Osteoblast (primary cell): Measurements from ENCODE around the gene DCBLD2. TPM values are rescaled to one million over a fixed set of nuclear protein-coding genes. Genes with fewer than 3 reads are reported as not detected.

Experiments used
- DNase-seq: peaks from one replicate; pipeline ENCODE4 v3.0.0; 2011; ENCODE audit warnings: low spot score, mixed read lengths; ENCODE audit not compliant: insufficient read length; ENCODE audit errors: missing footprints
- H2AFZ ChIP-seq: 2 replicates; pipeline ENCODE4 v1.6.0; 2011; ENCODE audit warnings: mild to moderate bottlenecking, low read length
- H3K27ac ChIP-seq: 2 replicates; pipeline ENCODE4 v1.5.1; 2011; ENCODE audit warnings: mild to moderate bottlenecking, low read depth, low read length, moderate library complexity
- H3K27me3 ChIP-seq: 2 replicates; pipeline ENCODE4 v1.6.0; 2012; ENCODE audit warnings: mild to moderate bottlenecking, control low read depth, inconsistent platforms, low read length, moderate library complexity; ENCODE audit not compliant: insufficient read depth
- H3K36me3 ChIP-seq: 2 replicates; pipeline ENCODE4 v1.5.1; 2011; ENCODE audit warnings: mild to moderate bottlenecking, low read length, control low read depth, moderate library complexity; ENCODE audit not compliant: insufficient read depth
- H3K4me1 ChIP-seq: 2 replicates; pipeline ENCODE4 v1.5.1; 2011; ENCODE audit warnings: mild to moderate bottlenecking, low read length, control low read depth, moderate library complexity; ENCODE audit not compliant: insufficient read depth
- H3K4me2 ChIP-seq: 2 replicates; pipeline ENCODE4 v1.6.0; 2011; ENCODE audit warnings: mild to moderate bottlenecking, low read length; ENCODE audit not compliant: insufficient read depth
- H3K4me3 ChIP-seq: fragments of 200-600 bp; sonication (generic); 3 replicates; pipeline ENCODE4 v1.5.1; 2012; ENCODE audit warnings: mild to moderate bottlenecking, low read length, inconsistent platforms; ENCODE audit not compliant: insufficient read depth
- H3K79me2 ChIP-seq: 2 replicates; pipeline ENCODE4 v1.6.0; 2012; ENCODE audit warnings: mild to moderate bottlenecking, low read length, control low read depth, inconsistent platforms; ENCODE audit not compliant: insufficient read depth
- H3K9me3 ChIP-seq: 2 replicates; pipeline ENCODE4 v1.5.1; 2011; ENCODE audit warnings: low read depth, low read length, control low read depth
- H4K20me1 ChIP-seq: 2 replicates; pipeline ENCODE4 v1.6.0; 2012; ENCODE audit warnings: mild to moderate bottlenecking, low read length, control low read depth; ENCODE audit not compliant: insufficient read depth
- CTCF ChIP-seq: IDR thresholded peaks from 2 replicates; pipeline ENCODE4 v1.5.1; 2011; ENCODE audit warnings: mild to moderate bottlenecking, low read depth, low read length, moderate library complexity; ENCODE audit errors: extremely low read depth
- small RNA-seq: library from RNA; depleted of rRNA; stranded (forward); fragments of <200 nt; gene quantifications from one replicate; pipeline ENCODE3, GENCODE V24; 2012
- total RNA-seq: library from RNA; depleted of rRNA; stranded (reverse); fragments of >200 nt; gene quantifications from 2 replicates; pipeline ENCODE4 v1.2.3, GENCODE V29; 2012

Gene DCBLD2
- total RNA-seq, 1 donor, result 187 TPM

DNA sequence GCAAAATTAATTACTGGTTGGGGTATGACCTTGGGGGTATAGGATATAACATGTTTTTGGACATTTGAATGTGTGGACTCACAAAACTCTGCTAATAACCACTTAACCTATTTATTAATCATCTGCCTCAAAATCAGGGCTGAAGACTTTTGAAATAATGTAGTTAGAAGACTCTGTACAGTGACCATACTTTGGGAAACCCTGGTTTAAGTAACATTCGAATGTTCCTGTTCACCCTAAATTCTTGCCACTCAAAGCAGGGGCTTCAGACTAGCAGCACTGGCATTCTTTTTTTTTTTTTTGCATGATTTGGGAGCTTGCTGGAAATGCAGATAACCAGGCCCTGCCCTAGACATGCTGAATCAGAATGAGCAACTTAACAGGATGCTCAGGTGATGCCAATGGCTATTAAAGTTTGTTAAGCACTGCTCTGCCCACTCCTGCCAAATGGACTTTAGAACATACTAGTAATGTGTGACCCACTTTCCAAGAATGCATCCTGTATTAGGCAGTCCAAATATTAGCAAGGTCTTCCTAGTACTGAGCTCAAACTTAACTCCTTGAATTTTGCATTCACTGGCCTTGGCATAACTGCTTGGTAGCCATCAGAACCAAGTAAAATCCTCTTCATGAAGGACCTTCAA, 151.1 kb downstream of the DCBLD2 start:
- peaks cover 4% of the 10 kb centered on the region for H3K27me3 ChIP-seq
- no peak for DNase-seq
- no peak overlapping the region for H3K27ac ChIP-seq

DNA sequence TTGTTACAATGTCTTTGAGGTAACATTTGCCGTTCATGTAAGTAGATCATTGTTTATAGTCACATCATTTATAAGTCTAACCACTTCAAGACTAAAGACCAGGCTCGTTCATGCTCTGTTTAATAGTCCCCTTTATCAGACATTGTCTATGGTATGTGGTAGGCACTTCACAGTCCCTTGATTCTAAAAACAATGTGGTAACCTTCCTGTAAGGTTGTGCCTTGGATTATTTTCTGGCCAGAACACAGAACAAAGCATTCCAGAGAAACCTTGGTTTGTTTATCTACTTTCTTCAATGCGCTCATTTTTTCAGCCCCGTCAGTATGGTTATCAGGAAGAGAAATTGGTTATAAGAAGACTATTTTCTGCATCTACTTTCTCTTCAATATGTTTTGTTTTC, 154.6 kb downstream of the DCBLD2 start:
- peaks cover 14% of the 10 kb centered on the region for H3K79me2 ChIP-seq

More for the DNA sequence above, 151.1 kb downstream of the DCBLD2 start:
- Histone ChIP-seq H3K36me3 (no peaks in the 10 kb centered on the region), H3K4me1 (no peaks in the 10 kb centered on the region), H4K20me1 (no peaks in the 10 kb centered on the region), H3K79me2 (peaks cover 8% of the 10 kb centered on the region), H3K4me3 (no peak overlapping the region), H2AFZ (no peak overlapping the region), H3K4me2 (no peak overlapping the region), H3K9me3 (no peaks in the 10 kb centered on the region)
- no peak for TF ChIP-seq CTCF

DNA sequence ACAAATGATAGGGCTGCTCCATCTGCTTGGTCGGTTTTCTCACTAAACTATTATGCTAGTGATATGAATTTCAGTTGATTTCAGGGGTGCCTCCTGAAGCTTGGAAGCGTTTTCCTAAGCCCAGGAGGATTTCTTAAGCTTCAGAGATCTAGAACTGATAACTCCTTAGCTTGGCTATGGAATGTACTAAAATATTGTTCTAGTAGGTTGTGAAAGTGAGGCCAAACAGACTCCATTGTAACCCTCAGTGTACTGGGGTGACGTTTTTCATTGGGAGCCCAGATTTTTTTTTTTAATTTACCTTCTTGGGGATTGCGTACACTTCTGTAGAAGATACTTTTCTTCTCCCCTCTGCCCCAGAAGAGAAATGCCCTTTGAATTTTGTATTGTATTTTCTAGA, 155.4 kb downstream of the DCBLD2 start:
- TF ChIP-seq CTCF, result no peak
- Histone ChIP-seq H3K4me2 (no peak overlapping the region), H3K4me1 (no peaks in the 10 kb centered on the region), H4K20me1 (no peaks in the 10 kb centered on the region), H3K4me3 (no peak overlapping the region), H3K36me3 (no peaks in the 10 kb centered on the region), H3K27ac (no peak overlapping the region), H2AFZ (no peak overlapping the region), H3K79me2 (peaks cover 14% of the 10 kb centered on the region), H3K9me3 (no peaks in the 10 kb centered on the region), H3K27me3 (peaks cover 4% of the 10 kb centered on the region)
- no peak for DNase-seq

More for the DNA sequence above, 154.6 kb downstream of the DCBLD2 start:
- H3K27me3 ChIP-seq, result peaks cover 4% of the 10 kb centered on the region
- H4K20me1 ChIP-seq, result no peaks in the 10 kb centered on the region
- no peak overlapping the region for H3K4me3 ChIP-seq
- no peak overlapping the region for H2AFZ ChIP-seq
- TF ChIP-seq CTCF, result no peak
- H3K27ac ChIP-seq, result no peak overlapping the region
- no peak overlapping the region for H3K4me2 ChIP-seq
- H3K36me3 ChIP-seq, result no peaks in the 10 kb centered on the region
- no peaks in the 10 kb centered on the region for H3K9me3 ChIP-seq
- H3K4me1 ChIP-seq, result no peaks in the 10 kb centered on the region
- DNase-seq, result no peak

Small RNAs within 50 kb of the gene (small RNA-seq; reads per million reads assigned to genes)
- gene RNU6-1263P, result not detected
- gene RNU6-26P, result not detected

Other genes with a start within 250 kb of the DCBLD2 start
- gene ST3GAL6, start 138.4 kb downstream of the DCBLD2 start, total RNA-seq, result 2.2 and 2.7 TPM in 2 replicates